Hepatocyte (in vitro differentiated cells): Measurements from ENCODE around the gene STIM2.

ENCODE experiments used
- EZH2 ChIP-seq: fragments of 200-600 bp; sonication (generic); IDR thresholded peaks from 2 replicates; pipeline ENCODE4 v1.6.1; 2016; ENCODE audit warnings: antibody characterized with exemption, mild to moderate bottlenecking, borderline replicate concordance
- EZH2phosphoT487 ChIP-seq: fragments of 200-600 bp; sonication (generic); IDR thresholded peaks from one replicate; pipeline ENCODE4 v1.6.1; 2018; ENCODE audit warnings: antibody characterized with exemption, mild to moderate bottlenecking, low read depth, moderate library complexity; ENCODE audit not compliant: unreplicated experiment, severe bottlenecking
- TF ChIP-seq, protein P1 (sequence below): fragments of 200-600 bp; sonication (generic); IDR thresholded peaks from 2 replicates; pipeline ENCODE4 v1.5.1; 2016; ENCODE audit warnings: antibody characterized with exemption, mild to moderate bottlenecking; ENCODE audit not compliant: poor library complexity

DNA sequence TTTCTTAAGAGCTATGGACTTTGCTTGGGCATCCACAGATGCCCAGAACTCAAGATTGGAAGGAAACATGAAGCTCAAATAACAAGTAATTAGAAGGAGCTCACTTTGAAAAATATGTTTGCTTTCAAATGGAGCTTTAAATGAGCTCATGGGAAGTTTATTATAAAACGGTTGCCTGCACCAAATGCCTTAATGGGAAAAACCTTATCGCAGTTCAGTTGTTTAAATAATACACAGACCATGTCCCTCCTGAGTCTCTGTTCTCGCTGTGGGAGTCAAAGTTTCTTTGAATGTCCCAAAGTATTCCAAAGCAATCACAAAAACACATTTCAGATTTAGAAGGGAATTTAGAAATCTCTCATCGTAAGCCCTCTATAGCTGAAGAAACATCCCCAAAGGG is 31.6 kb upstream of the STIM2 start:
- TF ChIP-seq, protein P1, sequence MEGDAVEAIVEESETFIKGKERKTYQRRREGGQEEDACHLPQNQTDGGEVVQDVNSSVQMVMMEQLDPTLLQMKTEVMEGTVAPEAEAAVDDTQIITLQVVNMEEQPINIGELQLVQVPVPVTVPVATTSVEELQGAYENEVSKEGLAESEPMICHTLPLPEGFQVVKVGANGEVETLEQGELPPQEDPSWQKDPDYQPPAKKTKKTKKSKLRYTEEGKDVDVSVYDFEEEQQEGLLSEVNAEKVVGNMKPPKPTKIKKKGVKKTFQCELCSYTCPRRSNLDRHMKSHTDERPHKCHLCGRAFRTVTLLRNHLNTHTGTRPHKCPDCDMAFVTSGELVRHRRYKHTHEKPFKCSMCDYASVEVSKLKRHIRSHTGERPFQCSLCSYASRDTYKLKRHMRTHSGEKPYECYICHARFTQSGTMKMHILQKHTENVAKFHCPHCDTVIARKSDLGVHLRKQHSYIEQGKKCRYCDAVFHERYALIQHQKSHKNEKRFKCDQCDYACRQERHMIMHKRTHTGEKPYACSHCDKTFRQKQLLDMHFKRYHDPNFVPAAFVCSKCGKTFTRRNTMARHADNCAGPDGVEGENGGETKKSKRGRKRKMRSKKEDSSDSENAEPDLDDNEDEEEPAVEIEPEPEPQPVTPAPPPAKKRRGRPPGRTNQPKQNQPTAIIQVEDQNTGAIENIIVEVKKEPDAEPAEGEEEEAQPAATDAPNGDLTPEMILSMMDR = no peak
- TF ChIP-seq EZH2 = no peak
- no peak for TF ChIP-seq EZH2phosphoT487
